ENCODE measurements around the gene RRAD.

- TF ChIP-seq POLR2A (IDR thresholded peaks at IDR 0.05; ENCODE audit: low read depth, low read length) (no peak), CTCF (IDR thresholded peaks at IDR 0.05; ENCODE audit: extremely low read depth in 1 of 2, insufficient read depth in 1 of 2, low read depth in 1 of 2, low read length in 2 of 2) (no peak), POLR2AphosphoS5 (IDR thresholded peaks at IDR 0.05; ENCODE audit: insufficient read depth, low read depth, low read length) (no peak), EZH2 (IDR thresholded peaks at IDR 0.05; ENCODE audit: borderline replicate concordance, low read depth, low read length, severe bottlenecking) (no peak), MAX (IDR thresholded peaks at IDR 0.05; ENCODE audit: insufficient read depth, insufficient read length) (no peak), JUN (IDR thresholded peaks at IDR 0.05; ENCODE audit: borderline replicate concordance, insufficient read depth, insufficient read length, low read depth) (no peak), FOS (IDR thresholded peaks at IDR 0.05; ENCODE audit: borderline replicate concordance, insufficient read depth, low read length) (no peak), GATA2 (IDR thresholded peaks at IDR 0.05; ENCODE audit: insufficient read depth, insufficient read length, low read depth, low read length) (no peak)
These were observed 51.1 kb downstream of the RRAD start for GRCh38 chr16:66874079-66874775.
